CD8-positive, alpha-beta memory T cell (primary cell): Measurements from ENCODE around the gene CAMK4. TPM values are rescaled to one million over a fixed set of nuclear protein-coding genes. Genes with fewer than 3 reads are reported as not detected.

Source experiments
- CTCF ChIA-PET: fragments of 350-600 bp; sonication (Branson Sonifier 250); formaldehyde crosslinking; loops from one replicate; lab custom pipeline; 2021; ENCODE audit warnings: antibody characterized with exemption; lab: Charles Lee
- POLR2A ChIA-PET: fragments of 350-600 bp; sonication (Branson Sonifier 250); formaldehyde crosslinking; loops from one replicate; lab custom pipeline; 2021; ENCODE audit warnings: antibody characterized with exemption; lab: Charles Lee
- DNase-seq, 5 donors: peaks; one replicate each; pipeline versions ENCODE4 v3.0.0 to v3.0.0-alpha.2; 2020 to 2022; ENCODE audit warnings: mixed read lengths in 1 of 5
- H3K27ac ChIP-seq: one replicate; pipeline ENCODE4 v1.7.0; 2013; ENCODE audit warnings: low read depth, mild to moderate bottlenecking, low read length, moderate library complexity
- H3K27me3 ChIP-seq: 2 replicates; pipeline ENCODE4 v1.7.0; 2013; ENCODE audit warnings: low read length, mild to moderate bottlenecking; ENCODE audit not compliant: insufficient read depth, poor library complexity, severe bottlenecking
- H3K36me3 ChIP-seq: 2 replicates; pipeline ENCODE4 v1.7.0; 2013; ENCODE audit warnings: mild to moderate bottlenecking, low read length, moderate library complexity; ENCODE audit not compliant: insufficient read depth
- H3K4me1 ChIP-seq: 2 replicates; pipeline ENCODE4 v1.7.0; 2013; ENCODE audit warnings: mild to moderate bottlenecking, low read length, moderate library complexity; ENCODE audit not compliant: insufficient read depth
- H3K4me3 ChIP-seq: 2 replicates; pipeline ENCODE4 v1.7.0; 2013; ENCODE audit warnings: mild to moderate bottlenecking, low read length
- H3K9me3 ChIP-seq: 2 replicates; pipeline ENCODE4 v1.7.0; 2013; ENCODE audit warnings: mild to moderate bottlenecking, low read length
- H3K27ac Mint-ChIP-seq, 8 donors: one replicate each; pipeline ENCODE4 v1.8.0; 2020 to 2021; ENCODE audit warnings: mixed read lengths in 8 of 8, mild to moderate bottlenecking in 6 of 8, inconsistent platforms in 3 of 8, moderate library complexity in 3 of 8
- H3K27me3 Mint-ChIP-seq, 2 donors: one replicate each; pipeline ENCODE4 v1.8.0; 2020 to 2021; ENCODE audit warnings: mixed read lengths in 2 of 2, mild to moderate bottlenecking in 1 of 2, moderate library complexity in 1 of 2
- H3K36me3 Mint-ChIP-seq, 3 donors: one replicate each; pipeline ENCODE4 v1.8.0; 2020 to 2021; ENCODE audit warnings: mixed read lengths in 3 of 3, inconsistent platforms in 1 of 3, mild to moderate bottlenecking in 1 of 3
- H3K4me1 Mint-ChIP-seq, 3 donors: one replicate each; pipeline ENCODE4 v1.8.0; 2020 to 2021; ENCODE audit warnings: mixed read lengths in 3 of 3, inconsistent platforms in 1 of 3, mild to moderate bottlenecking in 1 of 3
- H3K4me3 Mint-ChIP-seq, 7 donors: one replicate each; pipeline ENCODE4 v1.8.0; 2020 to 2021; ENCODE audit warnings: mixed read lengths in 7 of 7, mild to moderate bottlenecking in 6 of 7, moderate library complexity in 4 of 7, inconsistent platforms in 2 of 7
- H3K9me3 Mint-ChIP-seq, 5 donors: one replicate each; pipeline ENCODE4 v1.8.0; 2020 to 2022; ENCODE audit warnings: mixed read lengths in 5 of 5, mild to moderate bottlenecking in 3 of 5, moderate library complexity in 2 of 5, inconsistent platforms in 1 of 5
- polyA plus RNA-seq: library from polyadenylated mRNA; unstranded; fragments of 300-500 nt; fragmentation: Illumina TruSeq; gene quantifications from one replicate; pipeline ENCODE4 v1.2.3, GENCODE V29; 2021
- total RNA-seq, 2 experiments: library from RNA; stranded (reverse); gene quantifications; one replicate each; pipeline ENCODE4 v1.2.3, GENCODE V29; 2021

CAMK4 gene
- total and polyA plus RNA-seq, 3 experiments from 2014 or later: 57.4 to 84.5 (median 68.7) TPM

DNA sequence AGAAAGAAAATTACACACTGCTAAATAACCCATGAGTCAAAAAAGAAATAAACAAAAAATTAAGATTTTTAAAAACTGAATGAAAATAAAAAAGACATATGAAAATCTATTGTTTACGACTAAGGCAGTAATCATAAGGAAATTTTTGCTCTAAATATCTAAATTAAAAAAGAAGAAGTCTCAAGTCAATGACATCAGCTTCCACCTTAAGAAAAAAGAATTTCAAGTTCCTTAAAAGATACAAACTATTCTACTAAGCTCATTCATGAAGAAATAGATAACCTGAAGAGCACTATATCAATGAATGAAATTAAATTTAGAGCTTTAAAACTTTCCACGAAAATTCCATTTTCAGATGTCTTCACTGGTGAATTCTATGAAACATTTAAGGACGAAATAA is 303.9 kb downstream of the CAMK4 start:
- no peak overlapping the region for H3K4me3 ChIP-seq
- H3K4me1 ChIP-seq: peaks cover 12% of the 10 kb centered on the region
- DNase-seq: no peak
- H3K4me1 Mint-ChIP-seq: peaks cover 14 to 19% (median 17%) of the 10 kb centered on the region in 3 donors
- CTCF ChIA-PET: no interaction called here
- no peaks in the 10 kb centered on the region for H3K9me3 Mint-ChIP-seq
- peaks cover 8 to 14% of the 10 kb centered on the region in 2 donors for H3K27me3 Mint-ChIP-seq
- peak overlapping the region in 1 of 8 donors; percentile 59 for H3K27ac Mint-ChIP-seq
- H3K4me3 Mint-ChIP-seq: no peak overlapping the region
- H3K36me3 Mint-ChIP-seq: peaks cover 0 to 9% (median 0%) of the 10 kb centered on the region in 3 donors
- no peaks in the 10 kb centered on the region for H3K36me3 ChIP-seq
- H3K27ac ChIP-seq: no peak overlapping the region
- POLR2A ChIA-PET: no interaction called here
- no peaks in the 10 kb centered on the region for H3K27me3 ChIP-seq
- H3K9me3 ChIP-seq: no peaks in the 10 kb centered on the region

DNA sequence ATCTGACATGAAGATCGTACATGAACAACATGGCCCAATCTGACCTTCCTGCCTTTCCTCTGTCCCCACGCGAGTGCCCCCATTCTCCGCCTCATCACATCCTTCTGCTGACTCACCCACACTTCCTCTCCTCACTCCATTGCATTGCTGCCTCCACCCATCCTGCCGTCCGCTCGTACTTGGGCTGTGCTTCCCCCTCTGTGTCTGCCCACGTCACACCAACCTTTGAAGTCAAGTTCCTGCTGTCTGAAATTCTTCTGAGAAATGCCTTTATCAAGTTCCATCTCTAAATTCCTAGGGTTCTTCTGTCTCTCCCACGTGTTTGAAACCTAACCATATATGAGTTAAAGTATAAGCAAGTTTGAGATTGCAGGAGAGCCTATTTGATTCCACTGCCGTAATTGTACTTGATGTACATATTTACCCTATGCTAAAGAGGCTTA is 306.1 kb downstream of the CAMK4 start:
- H3K4me3 ChIP-seq: peak overlapping the region; percentile 38
- peaks cover 0 to 13% (median 0%) of the 10 kb centered on the region in 3 donors for H3K36me3 Mint-ChIP-seq
- POLR2A ChIA-PET: interaction anchor here (0.7 kb wide), 1 partner anchor 23 kb away, joined by 3 read pairs; no protein-coding TSS in a partner anchor

DNA sequence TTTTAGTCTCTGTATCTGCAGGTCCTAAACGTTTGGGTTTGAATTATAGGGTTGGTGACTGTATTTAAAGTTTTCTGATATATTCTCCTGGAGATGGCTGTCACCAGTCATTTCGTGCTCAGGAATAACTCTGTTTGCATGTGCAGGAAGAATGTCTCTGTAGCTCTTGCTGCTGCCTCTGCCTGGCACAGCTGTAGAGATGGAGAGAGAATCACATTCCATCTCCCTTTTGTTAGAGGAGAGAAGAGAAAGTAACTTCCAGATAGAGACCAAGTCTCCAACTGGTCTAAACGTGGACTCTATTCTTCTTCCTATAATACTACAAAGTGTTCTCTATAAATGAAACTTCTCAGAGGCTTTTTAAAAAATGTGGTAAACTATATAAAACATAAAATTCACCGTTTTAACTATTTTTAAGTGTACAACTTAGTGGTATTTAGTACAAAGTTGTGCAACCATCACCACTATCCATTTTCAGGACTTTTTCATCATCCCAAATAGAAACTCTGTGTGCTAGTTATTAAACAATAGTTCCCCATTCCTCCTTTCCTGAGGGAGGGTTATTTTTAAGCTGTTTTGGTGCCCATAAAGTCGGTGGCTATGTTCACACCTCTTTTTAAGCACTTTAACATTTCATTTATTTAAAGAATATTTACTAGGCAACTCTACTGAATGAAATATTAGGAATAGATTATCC is 308.9 kb downstream of the CAMK4 start:
- no peak for DNase-seq
- peaks cover 14 to 19% (median 17%) of the 10 kb centered on the region in 3 donors for H3K4me1 Mint-ChIP-seq
- ChIA-PET POLR2A (no interaction called here), CTCF (interaction anchor here (1.9 kb wide), 1 partner anchor 12 kb away, joined by 5 read pairs; no protein-coding TSS in a partner anchor)
- peaks cover 19 to 20% of the 10 kb centered on the region in 2 donors for H3K27me3 Mint-ChIP-seq
- Histone ChIP-seq H3K27ac (no peak overlapping the region), H3K9me3 (no peaks in the 10 kb centered on the region), H3K36me3 (no peaks in the 10 kb centered on the region), H3K27me3 (no peaks in the 10 kb centered on the region), H3K4me1 (peaks cover 12% of the 10 kb centered on the region), H3K4me3 (no peak overlapping the region)
- H3K9me3 Mint-ChIP-seq: no peaks in the 10 kb centered on the region
- peak overlapping the region in 1 of 7 donors; percentile 53 for H3K4me3 Mint-ChIP-seq
- H3K27ac Mint-ChIP-seq: peak overlapping the region in 4 of 8 donors; percentile 17 to 85 (median 49)
- H3K36me3 Mint-ChIP-seq: peaks cover 0 to 8% (median 0%) of the 10 kb centered on the region in 3 donors

More for the DNA sequence above, 306.1 kb downstream of the CAMK4 start:
- H3K27ac Mint-ChIP-seq: peak overlapping the region; percentile 60 to 95 (median 82)
- H3K9me3 Mint-ChIP-seq: no peaks in the 10 kb centered on the region
- Histone ChIP-seq H3K9me3 (no peaks in the 10 kb centered on the region), H3K36me3 (no peaks in the 10 kb centered on the region), H3K4me1 (peaks cover 12% of the 10 kb centered on the region), H3K27me3 (no peaks in the 10 kb centered on the region), H3K27ac (peak overlapping the region; percentile 34)
- H3K27me3 Mint-ChIP-seq: peaks cover 3 to 13% of the 10 kb centered on the region in 2 donors
- peak overlapping the region; percentile 23 to 65 (median 53) for H3K4me3 Mint-ChIP-seq
- DNase-seq: peak; percentile 67 to 90 (median 82)
- peaks cover 14 to 19% (median 17%) of the 10 kb centered on the region in 3 donors for H3K4me1 Mint-ChIP-seq
- CTCF ChIA-PET: interaction anchor here (1.2 to 2.9 kb wide), 3 partner anchors 13 to 616 kb away, joined by 3 to 10 read pairs (median 5); no protein-coding TSS in a partner anchor

DNA sequence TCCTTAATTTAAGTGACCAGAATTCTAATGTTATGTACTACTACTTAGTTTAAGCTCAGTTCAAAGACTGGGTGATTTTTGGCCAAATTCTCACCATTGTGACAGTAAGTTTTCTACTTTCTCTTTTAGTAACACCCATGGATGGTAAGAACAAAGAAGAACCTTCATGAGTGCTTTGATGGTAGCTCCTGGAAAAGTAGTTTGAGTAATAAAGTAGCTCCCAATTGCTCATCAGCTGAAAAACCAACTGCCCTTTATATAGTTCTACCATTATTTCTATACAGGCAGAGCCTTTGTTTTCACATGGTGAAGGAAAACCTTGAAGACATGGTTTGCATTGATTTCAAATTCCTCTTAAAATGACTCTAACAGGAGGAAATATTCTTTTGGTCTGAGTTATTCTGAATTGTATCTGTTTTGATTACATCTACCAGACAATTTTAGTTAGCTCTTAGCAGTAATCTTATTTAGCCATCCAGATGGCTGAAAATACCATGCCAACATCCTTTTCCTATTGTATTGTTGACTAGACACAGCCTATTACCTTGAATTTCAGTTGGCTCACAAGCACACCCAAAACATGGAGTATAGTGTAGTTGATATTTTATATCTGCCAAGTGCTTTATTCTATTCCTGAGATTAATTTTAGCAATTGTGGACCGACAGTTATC is 311.8 kb downstream of the CAMK4 start:
- H3K27ac Mint-ChIP-seq: peak overlapping the region in 1 of 8 donors; percentile 35
- ChIA-PET CTCF (no interaction called here), POLR2A (no interaction called here)
- H3K36me3 Mint-ChIP-seq: peaks cover 0 to 8% (median 0%) of the 10 kb centered on the region in 3 donors
- H3K4me1 Mint-ChIP-seq: peaks cover 5 to 6% (median 6%) of the 10 kb centered on the region in 3 donors
- peaks cover 23 to 27% of the 10 kb centered on the region in 2 donors for H3K27me3 Mint-ChIP-seq
- no peak overlapping the region for H3K27ac ChIP-seq
- peaks cover 5% of the 10 kb centered on the region for H3K4me1 ChIP-seq
- no peak for DNase-seq
- H3K9me3 ChIP-seq: no peaks in the 10 kb centered on the region
- H3K9me3 Mint-ChIP-seq: no peaks in the 10 kb centered on the region
- no peaks in the 10 kb centered on the region for H3K36me3 ChIP-seq
- H3K27me3 ChIP-seq: no peaks in the 10 kb centered on the region
- no peak overlapping the region for H3K4me3 ChIP-seq
- H3K4me3 Mint-ChIP-seq: peak overlapping the region in 1 of 7 donors; percentile 5

DNA sequence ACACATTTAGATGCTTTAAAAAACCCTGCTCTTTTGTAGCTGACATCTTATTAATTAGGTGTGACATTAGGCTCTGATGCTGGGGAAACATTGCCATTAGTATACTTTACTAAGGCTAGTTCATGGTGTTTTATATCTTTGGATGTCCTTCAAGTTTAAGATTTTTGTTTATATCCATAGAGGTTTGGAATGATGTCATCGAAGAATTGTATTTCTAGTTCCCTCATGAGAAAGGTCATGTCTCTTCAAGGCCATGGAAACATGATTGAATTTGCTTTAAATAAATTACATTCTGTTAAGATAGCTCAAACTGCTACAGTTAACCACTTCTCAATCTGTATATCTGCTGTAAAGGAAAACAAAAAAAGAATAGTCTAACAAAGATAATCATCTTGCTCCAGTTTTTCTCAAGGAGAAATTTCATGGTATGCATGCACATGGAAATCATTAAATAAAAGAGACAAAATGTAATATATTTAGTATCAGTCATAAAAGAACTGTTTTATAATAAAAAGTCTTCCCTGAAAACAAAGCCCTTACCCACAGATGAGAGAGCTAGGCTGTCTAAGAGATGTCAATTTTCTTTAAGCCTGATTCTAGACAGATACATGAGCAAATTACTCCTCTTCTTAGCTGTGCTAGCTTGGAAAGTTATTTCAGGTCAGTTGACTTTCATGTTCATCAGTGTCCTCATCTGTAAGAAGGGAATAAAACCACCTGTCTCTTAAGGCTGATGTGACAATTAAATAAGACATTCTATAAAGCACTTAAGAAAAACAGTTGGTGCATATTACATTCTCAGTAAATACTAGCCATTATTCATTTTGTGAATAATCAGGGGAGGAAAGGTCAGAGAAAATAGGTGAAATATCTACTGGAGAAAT is 313.2 kb downstream of the CAMK4 start:
- Mint-ChIP-seq H3K4me3 (no peak overlapping the region), H3K9me3 (no peaks in the 10 kb centered on the region), H3K27ac (no peak overlapping the region), H3K4me1 (no peaks in the 10 kb centered on the region), H3K27me3 (peaks cover 16 to 27% of the 10 kb centered on the region in 2 donors), H3K36me3 (peaks cover 0 to 8% (median 0%) of the 10 kb centered on the region in 3 donors)
- H3K27ac ChIP-seq: no peak overlapping the region
- ChIA-PET POLR2A (no interaction called here), CTCF (no interaction called here)
- no peak for DNase-seq
- no peaks in the 10 kb centered on the region for H3K27me3 ChIP-seq
- H3K36me3 ChIP-seq: no peaks in the 10 kb centered on the region
- no peak overlapping the region for H3K4me3 ChIP-seq
- H3K9me3 ChIP-seq: no peaks in the 10 kb centered on the region
- no peaks in the 10 kb centered on the region for H3K4me1 ChIP-seq

Other genes with a start within 250 kb of the CAMK4 start
- gene TSLP, start 152.7 kb upstream of the CAMK4 start, total RNA-seq: under 1 TPM; 0.40 to 0.63 TPM
- 0.10 TPM for gene TSLP, start 152.7 kb upstream of the CAMK4 start, polyA plus RNA-seq
- gene WDR36, start 132.0 kb upstream of the CAMK4 start, total RNA-seq: 10 to 100 TPM; 70.2 to 74.8 TPM
- gene WDR36, start 132.0 kb upstream of the CAMK4 start, polyA plus RNA-seq: 17.7 TPM